SU-DHL-6 (cell line): Measurements from ENCODE around the gene OR5AK2.

Source experiments
- H2AFZ ChIP-seq: fragments of 200-600 bp; sonication (generic); 2 replicates; pipeline ENCODE4 v1.6.1; 2014; ENCODE audit warnings: low read depth, mild to moderate bottlenecking, moderate library complexity, mixed read lengths, antibody characterized with exemption, low read length; ENCODE audit not compliant: severe bottlenecking
- H3F3A ChIP-seq: fragments of 200-600 bp; shearing (Covaris generic); 2 replicates; pipeline ENCODE4 v1.6.0; 2016; ENCODE audit warnings: antibody characterized with exemption, mild to moderate bottlenecking; ENCODE audit not compliant: insufficient read depth
- H3K27ac ChIP-seq: fragments of 200-600 bp; sonication (generic); 2 replicates; pipeline ENCODE4 v1.5.1; 2016; ENCODE audit warnings: low read depth, mild to moderate bottlenecking, low read length, moderate library complexity, mixed read lengths
- H3K27me3 ChIP-seq: fragments of 200-600 bp; sonication (generic), shearing (Covaris generic); 2 replicates; pipeline ENCODE4 v1.6.0; 2014; ENCODE audit warnings: mild to moderate bottlenecking, low read length
- H3K36me3 ChIP-seq: fragments of 200-600 bp; sonication (generic); 2 replicates; pipeline ENCODE4 v1.6.1; 2014; ENCODE audit warnings: mild to moderate bottlenecking, low read length, mixed read lengths
- H3K4me2 ChIP-seq: fragments of 300-600, 200-600 bp; shearing (Covaris generic), sonication (generic); 2 replicates; pipeline ENCODE4 v1.6.0; 2014; ENCODE audit warnings: low read length, low read depth, mild to moderate bottlenecking; ENCODE audit not compliant: poor library complexity, severe bottlenecking
- H3K4me3 ChIP-seq: fragments of 200-600 bp; sonication (generic); 2 replicates; pipeline ENCODE4 v1.5.1; 2014; ENCODE audit warnings: antibody characterized with exemption, low read length, mild to moderate bottlenecking, mixed read lengths; ENCODE audit not compliant: insufficient read depth, poor library complexity, severe bottlenecking
- H3K79me2 ChIP-seq: fragments of 200-600 bp; sonication (generic); 2 replicates; pipeline ENCODE4 v1.6.1; 2014; ENCODE audit warnings: mild to moderate bottlenecking, low read length, moderate library complexity; ENCODE audit not compliant: insufficient read depth
- H3K9ac ChIP-seq: fragments of 200-600 bp; sonication (generic); 2 replicates; pipeline ENCODE4 v1.7.0; 2014; ENCODE audit warnings: mild to moderate bottlenecking, low read length
- H3K9me2 ChIP-seq: fragments of 200-600 bp; sonication (generic); replicated peaks from 2 replicates; pipeline ENCODE4 v1.6.1; 2014; ENCODE audit warnings: low read length; ENCODE audit not compliant: insufficient read depth
- H3K9me3 ChIP-seq: fragments of 200-600 bp; sonication (generic); 2 replicates; pipeline ENCODE4 v1.6.1; 2014; ENCODE audit warnings: low read length, mixed read lengths; ENCODE audit not compliant: insufficient read depth
- H4K20me1 ChIP-seq: fragments of 200-600 bp; sonication (generic); 2 replicates; pipeline ENCODE4 v1.6.1; 2014; ENCODE audit warnings: low read depth, mild to moderate bottlenecking, antibody characterized with exemption, low read length, moderate library complexity, mixed read lengths
- EZH2phosphoT487 ChIP-seq: fragments of 200-600 bp; sonication (generic), shearing (Covaris generic); conservative IDR thresholded peaks from 2 replicates; pipeline ENCODE4 v1.6.1; 2018; ENCODE audit warnings: mild to moderate bottlenecking, antibody characterized with exemption, low read length, moderate library complexity, mixed read lengths
- TF ChIP-seq, protein P1 (sequence below): fragments of 200-600 bp; sonication (generic); IDR thresholded peaks from one replicate; pipeline ENCODE4 v1.5.1; 2017; ENCODE audit warnings: antibody characterized with exemption, mild to moderate bottlenecking, low read length, moderate library complexity; ENCODE audit not compliant: insufficient read depth, poor library complexity, severe bottlenecking

Gene OR5AK2

DNA sequence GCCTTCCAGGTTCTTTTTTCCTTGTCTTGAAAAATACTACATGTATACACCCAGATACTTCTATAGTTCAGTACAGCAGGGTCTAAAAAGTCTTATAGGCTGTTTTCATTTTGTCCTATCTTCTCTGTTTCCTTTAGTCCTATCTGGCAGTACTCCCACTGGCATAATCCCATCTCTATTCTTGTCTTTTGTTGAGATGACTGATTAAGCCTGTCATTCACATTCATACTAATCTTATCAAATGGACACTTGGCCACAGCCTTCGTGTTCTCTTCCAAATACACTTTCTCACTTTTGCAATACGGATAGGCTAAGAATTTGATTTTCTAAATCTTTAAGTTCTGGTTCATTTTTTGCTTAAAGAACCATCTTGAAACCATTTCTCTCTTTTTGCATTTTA is 42.8 kb downstream of the OR5AK2 start:
- H3K27ac ChIP-seq = no peak overlapping the region

More for the DNA sequence above, 42.8 kb downstream of the OR5AK2 start:
- H2AFZ ChIP-seq = no peak overlapping the region
- H3K4me3 ChIP-seq = no peak overlapping the region
- no peaks in the 10 kb centered on the region for H3K9me3 ChIP-seq
- H3K36me3 ChIP-seq = no peaks in the 10 kb centered on the region
- no peaks in the 10 kb centered on the region for H3F3A ChIP-seq
- H3K4me2 ChIP-seq = no peak overlapping the region
- H4K20me1 ChIP-seq = no peaks in the 10 kb centered on the region
- no peaks in the 10 kb centered on the region for H3K79me2 ChIP-seq
- no peaks in the 10 kb centered on the region for H3K27me3 ChIP-seq
- no peak overlapping the region for H3K9ac ChIP-seq
- TF ChIP-seq EZH2phosphoT487 = no peak
- TF ChIP-seq, protein P1, sequence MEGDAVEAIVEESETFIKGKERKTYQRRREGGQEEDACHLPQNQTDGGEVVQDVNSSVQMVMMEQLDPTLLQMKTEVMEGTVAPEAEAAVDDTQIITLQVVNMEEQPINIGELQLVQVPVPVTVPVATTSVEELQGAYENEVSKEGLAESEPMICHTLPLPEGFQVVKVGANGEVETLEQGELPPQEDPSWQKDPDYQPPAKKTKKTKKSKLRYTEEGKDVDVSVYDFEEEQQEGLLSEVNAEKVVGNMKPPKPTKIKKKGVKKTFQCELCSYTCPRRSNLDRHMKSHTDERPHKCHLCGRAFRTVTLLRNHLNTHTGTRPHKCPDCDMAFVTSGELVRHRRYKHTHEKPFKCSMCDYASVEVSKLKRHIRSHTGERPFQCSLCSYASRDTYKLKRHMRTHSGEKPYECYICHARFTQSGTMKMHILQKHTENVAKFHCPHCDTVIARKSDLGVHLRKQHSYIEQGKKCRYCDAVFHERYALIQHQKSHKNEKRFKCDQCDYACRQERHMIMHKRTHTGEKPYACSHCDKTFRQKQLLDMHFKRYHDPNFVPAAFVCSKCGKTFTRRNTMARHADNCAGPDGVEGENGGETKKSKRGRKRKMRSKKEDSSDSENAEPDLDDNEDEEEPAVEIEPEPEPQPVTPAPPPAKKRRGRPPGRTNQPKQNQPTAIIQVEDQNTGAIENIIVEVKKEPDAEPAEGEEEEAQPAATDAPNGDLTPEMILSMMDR = no peak
- no peaks in the 10 kb centered on the region for H3K9me2 ChIP-seq
